B cell (primary cell): ENCODE results near the gene KRT20.

Source experiments
- EZH2 ChIP-seq: IDR thresholded peaks from 2 replicates; pipeline ENCODE4 v1.6.1; 2012; ENCODE audit warnings: borderline replicate concordance, low read depth, mild to moderate bottlenecking, moderate library complexity, low read length; ENCODE audit not compliant: insufficient read depth, poor library complexity, severe bottlenecking
- TF ChIP-seq, protein P1 (sequence below): fragments of 200-600 bp; IDR thresholded peaks from one replicate; pipeline ENCODE4 v1.8.0; 2022; ENCODE audit warnings: antibody characterized with exemption, mild to moderate bottlenecking

DNA sequence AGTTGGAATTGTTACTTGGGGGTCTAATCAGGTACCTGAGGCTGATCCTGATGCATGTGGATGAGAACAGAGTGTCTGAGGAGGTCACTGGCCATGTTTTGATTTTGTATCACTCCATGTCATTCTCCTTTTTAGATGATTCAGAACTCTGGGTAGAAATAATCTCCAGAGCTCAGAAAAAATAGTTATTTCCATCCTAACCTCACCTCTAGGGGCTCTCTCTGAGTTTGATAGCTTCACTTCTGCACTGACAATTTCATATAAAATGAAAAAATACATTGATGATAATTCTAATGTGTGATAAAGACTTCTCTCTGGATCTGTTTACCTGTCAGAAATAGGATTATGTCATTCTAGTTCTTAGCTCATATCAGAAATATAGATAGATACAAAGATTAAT is 11.8 kb downstream of the KRT20 start:
- TF ChIP-seq, protein P1, sequence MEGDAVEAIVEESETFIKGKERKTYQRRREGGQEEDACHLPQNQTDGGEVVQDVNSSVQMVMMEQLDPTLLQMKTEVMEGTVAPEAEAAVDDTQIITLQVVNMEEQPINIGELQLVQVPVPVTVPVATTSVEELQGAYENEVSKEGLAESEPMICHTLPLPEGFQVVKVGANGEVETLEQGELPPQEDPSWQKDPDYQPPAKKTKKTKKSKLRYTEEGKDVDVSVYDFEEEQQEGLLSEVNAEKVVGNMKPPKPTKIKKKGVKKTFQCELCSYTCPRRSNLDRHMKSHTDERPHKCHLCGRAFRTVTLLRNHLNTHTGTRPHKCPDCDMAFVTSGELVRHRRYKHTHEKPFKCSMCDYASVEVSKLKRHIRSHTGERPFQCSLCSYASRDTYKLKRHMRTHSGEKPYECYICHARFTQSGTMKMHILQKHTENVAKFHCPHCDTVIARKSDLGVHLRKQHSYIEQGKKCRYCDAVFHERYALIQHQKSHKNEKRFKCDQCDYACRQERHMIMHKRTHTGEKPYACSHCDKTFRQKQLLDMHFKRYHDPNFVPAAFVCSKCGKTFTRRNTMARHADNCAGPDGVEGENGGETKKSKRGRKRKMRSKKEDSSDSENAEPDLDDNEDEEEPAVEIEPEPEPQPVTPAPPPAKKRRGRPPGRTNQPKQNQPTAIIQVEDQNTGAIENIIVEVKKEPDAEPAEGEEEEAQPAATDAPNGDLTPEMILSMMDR: no peak
- no peak for TF ChIP-seq EZH2
